Activated CD8-positive, alpha-beta memory T cell treated with anti-CD3 and anti-CD28 coated beads, Interleukin-2, amount 10 ng/mL, durations not matched to agents 7 days and 5 days (primary cell): Measurements from ENCODE around the gene CSMD2. TPM values are rescaled to one million over a fixed set of nuclear protein-coding genes. Genes with fewer than 3 reads are reported as not detected.

ENCODE experiments used
- ATAC-seq: fragments of 150-1000 bp; cut with Tn5 transposase; one replicate; pipeline ENCODE4 v1.10.0; 2021; ENCODE audit warnings: moderate library complexity
- CTCF ChIA-PET: fragments of 350-600 bp; sonication (Branson Sonifier 250); formaldehyde crosslinking; loops from one replicate; lab custom pipeline; 2021; ENCODE audit warnings: antibody characterized with exemption; lab: Charles Lee
- DNase-seq: peaks from one replicate; pipeline ENCODE4 v3.0.0-alpha.2; 2020
- H3K27ac Mint-ChIP-seq: one replicate; pipeline ENCODE4 v1.8.0; 2021; ENCODE audit warnings: mild to moderate bottlenecking, mixed read lengths
- H3K27me3 Mint-ChIP-seq: one replicate; pipeline ENCODE4 v1.8.0; 2021; ENCODE audit warnings: mixed read lengths
- H3K36me3 Mint-ChIP-seq: one replicate; pipeline ENCODE4 v1.8.0; 2021; ENCODE audit warnings: mild to moderate bottlenecking, mixed read lengths
- H3K4me1 Mint-ChIP-seq: one replicate; pipeline ENCODE4 v1.8.0; 2021; ENCODE audit warnings: mixed read lengths
- H3K4me3 Mint-ChIP-seq: one replicate; pipeline ENCODE4 v1.8.0; 2021; ENCODE audit warnings: mild to moderate bottlenecking, moderate library complexity, mixed read lengths
- H3K9me3 Mint-ChIP-seq: one replicate; pipeline ENCODE4 v1.8.0; 2022; ENCODE audit warnings: low read depth, mixed read lengths
- total RNA-seq, 2 experiments: library from RNA; stranded (reverse); gene quantifications; one replicate each; pipeline ENCODE4 v1.2.3, GENCODE V29; 2021

CSMD2 gene
- total RNA-seq, 2 experiments from 2014 or later: not detected

DNA sequence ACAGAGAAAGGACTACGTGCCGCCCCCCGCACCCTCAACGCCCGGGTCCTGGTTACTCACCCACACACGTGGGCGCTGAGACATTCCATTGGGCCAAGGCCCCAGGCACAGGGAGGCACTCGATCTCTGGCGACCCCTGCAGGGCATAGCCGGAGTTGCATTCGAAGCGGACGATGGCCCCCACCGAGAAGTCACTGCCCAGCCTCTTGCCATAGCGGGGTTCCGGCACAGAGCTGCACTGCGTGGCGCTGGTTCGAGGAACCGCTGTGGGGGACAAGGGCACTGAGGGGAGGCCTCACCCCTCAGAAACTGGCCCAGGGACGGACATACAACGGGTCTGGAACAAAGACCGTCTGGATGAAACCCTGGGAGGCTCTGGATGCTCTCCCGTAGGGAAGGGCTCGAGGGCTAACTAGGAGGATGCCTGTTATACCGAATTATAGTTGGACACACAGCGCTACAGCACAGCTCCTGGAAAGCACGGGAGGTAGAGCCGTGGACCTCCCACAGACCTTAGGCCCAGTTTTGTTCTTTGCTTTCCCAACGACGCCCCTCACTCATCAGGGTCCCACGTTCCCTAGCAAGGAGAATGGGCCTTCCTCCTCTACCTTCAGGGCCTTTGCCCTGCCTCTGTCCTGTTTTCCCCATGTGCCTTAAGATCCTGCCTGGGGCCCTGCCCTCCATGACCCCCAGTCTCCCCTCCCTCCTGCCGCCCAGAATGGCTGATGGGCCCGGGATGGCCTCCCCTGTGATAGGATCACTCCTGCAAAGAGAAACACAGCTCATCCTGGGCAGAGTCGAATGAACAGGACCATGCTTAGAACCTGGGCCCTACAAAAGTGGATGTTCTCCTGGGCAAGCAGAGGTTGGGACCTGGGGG is 539.8 kb downstream of the CSMD2 start:
- H3K27me3 Mint-ChIP-seq: peaks cover 26% of the 10 kb centered on the region
- DNase-seq: no peak

DNA sequence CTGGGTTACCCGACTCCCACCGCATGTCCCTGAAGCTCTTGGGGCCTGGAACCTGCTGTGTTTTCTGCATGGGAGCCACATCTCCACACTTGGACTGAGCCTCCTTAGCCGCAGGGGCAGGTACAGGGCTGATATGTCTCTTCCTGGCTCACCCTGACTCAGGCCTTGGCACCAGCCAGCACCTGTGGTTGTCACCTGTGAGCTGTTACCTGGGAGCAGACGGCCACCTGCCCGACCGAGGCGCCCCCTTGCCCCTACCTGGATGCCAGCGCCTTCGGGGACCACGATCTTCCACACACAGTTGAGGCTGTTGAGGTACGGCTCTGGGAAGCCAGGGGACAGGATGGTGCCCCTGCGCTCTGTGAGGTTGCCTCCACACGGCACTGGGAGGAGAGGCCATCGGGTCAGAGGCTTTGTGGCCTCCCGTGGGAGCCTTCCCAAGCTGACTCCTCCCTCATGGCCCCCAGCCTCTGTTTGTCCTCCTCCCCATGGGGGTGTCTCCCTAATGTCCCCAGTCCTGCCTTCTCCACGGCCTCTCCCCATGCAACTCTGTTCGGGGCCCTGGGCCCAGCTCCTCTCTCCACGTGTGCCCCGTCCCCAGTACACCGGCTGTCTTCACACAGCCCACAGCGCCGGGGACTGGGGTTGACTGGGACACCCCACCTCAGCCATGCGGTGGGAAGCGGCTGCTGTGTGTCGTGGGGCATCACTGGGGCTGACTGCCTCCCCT is 540.6 kb downstream of the CSMD2 start:
- Mint-ChIP-seq H3K27ac (no peak overlapping the region), H3K4me1 (no peaks in the 10 kb centered on the region), H3K9me3 (no peaks in the 10 kb centered on the region), H3K27me3 (peaks cover 27% of the 10 kb centered on the region), H3K4me3 (no peak overlapping the region), H3K36me3 (no peaks in the 10 kb centered on the region)
- no peak for DNase-seq
- CTCF ChIA-PET: interaction anchor here (1.4 kb wide), 1 partner anchor 9 kb away, joined by 6 read pairs; no protein-coding TSS in a partner anchor
- no peak for ATAC-seq

More for the DNA sequence above, 539.8 kb downstream of the CSMD2 start:
- Mint-ChIP-seq H3K9me3 (no peaks in the 10 kb centered on the region), H3K27ac (no peak overlapping the region), H3K36me3 (no peaks in the 10 kb centered on the region), H3K4me3 (no peak overlapping the region), H3K4me1 (no peaks in the 10 kb centered on the region)
- no peak for ATAC-seq
- CTCF ChIA-PET: interaction anchor here (0.8 kb wide), 1 partner anchor 9 kb away, joined by 3 read pairs; no protein-coding TSS in a partner anchor

DNA sequence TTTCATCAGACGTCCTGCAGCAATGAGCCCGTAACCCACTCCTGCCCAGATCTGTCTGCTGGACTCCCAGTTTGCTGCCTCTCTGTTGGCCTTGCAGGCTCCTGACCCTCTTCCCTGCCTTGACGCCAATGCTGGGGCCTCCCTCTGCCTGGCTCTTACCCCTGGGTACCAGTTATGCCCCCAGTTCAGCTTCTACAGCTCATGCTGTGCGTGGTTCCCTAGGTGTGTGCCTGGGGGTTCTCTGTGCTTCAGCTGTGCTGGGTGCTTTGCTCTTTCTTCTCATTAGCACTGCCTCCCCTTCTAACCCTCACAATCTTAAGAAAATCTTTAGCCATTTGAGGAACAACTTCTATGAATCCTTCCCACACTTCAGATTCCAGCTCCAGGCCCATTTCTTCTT is 541.2 kb downstream of the CSMD2 start:
- CTCF ChIA-PET: interaction anchor here (1.4 kb wide), 1 partner anchor 9 kb away, joined by 6 read pairs; no protein-coding TSS in a partner anchor
- Mint-ChIP-seq H3K36me3 (no peaks in the 10 kb centered on the region), H3K9me3 (no peaks in the 10 kb centered on the region), H3K27ac (no peak overlapping the region), H3K4me1 (no peaks in the 10 kb centered on the region), H3K4me3 (no peak overlapping the region), H3K27me3 (peaks cover 29% of the 10 kb centered on the region)
- DNase-seq (no peak), ATAC-seq (no peak)

DNA sequence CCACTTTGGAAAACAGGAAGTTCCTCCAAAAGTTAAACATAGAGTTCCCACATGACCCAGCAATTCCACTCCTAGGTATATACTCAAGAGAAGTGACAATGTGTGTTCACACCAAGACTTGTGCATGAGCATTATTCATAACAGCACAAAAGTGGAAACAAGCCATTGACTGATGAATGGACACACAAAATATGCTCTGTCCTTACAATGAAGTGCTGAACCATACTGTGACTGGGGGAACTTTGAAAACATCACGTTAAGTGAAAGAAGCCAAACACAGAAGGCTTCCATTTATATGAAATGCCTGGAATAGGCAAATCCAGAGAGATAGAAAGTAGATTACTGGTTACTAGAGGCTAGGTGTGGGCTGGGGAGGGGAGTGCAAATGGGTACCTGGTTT is 542.3 kb downstream of the CSMD2 start:
- no peak for DNase-seq
- H3K27ac Mint-ChIP-seq: no peak overlapping the region
- no peaks in the 10 kb centered on the region for H3K9me3 Mint-ChIP-seq
- H3K4me1 Mint-ChIP-seq: no peaks in the 10 kb centered on the region
- H3K27me3 Mint-ChIP-seq: peaks cover 28% of the 10 kb centered on the region
- H3K4me3 Mint-ChIP-seq: no peak overlapping the region
- no peak for ATAC-seq
- CTCF ChIA-PET: no interaction called here
- no peaks in the 10 kb centered on the region for H3K36me3 Mint-ChIP-seq

DNA sequence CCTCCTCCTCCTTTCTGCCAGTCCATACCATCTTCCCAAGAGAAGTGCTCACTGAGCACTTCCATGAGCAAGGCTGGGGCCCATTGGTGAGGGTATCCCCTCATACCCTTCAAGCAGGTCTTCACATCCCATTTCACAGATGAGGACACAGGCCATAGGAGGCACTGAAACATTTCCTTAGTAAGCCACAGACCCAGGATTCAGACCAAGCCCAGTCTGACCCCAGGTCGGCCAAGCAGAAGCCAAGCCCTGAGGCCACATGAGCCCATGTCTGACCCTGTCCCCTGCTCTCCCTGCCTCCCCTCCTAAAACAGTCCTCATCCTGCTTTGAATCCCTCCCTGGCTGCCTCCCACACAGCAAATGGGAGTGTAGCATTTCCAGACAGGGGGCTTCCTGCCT is 546.4 kb downstream of the CSMD2 start:
- Mint-ChIP-seq H3K4me1 (peaks cover 3% of the 10 kb centered on the region), H3K36me3 (no peaks in the 10 kb centered on the region), H3K27ac (no peak overlapping the region), H3K9me3 (no peaks in the 10 kb centered on the region), H3K27me3 (peaks cover 28% of the 10 kb centered on the region), H3K4me3 (no peak overlapping the region)
- ATAC-seq (no peak), DNase-seq (no peak)
- CTCF ChIA-PET: no interaction called here

DNA sequence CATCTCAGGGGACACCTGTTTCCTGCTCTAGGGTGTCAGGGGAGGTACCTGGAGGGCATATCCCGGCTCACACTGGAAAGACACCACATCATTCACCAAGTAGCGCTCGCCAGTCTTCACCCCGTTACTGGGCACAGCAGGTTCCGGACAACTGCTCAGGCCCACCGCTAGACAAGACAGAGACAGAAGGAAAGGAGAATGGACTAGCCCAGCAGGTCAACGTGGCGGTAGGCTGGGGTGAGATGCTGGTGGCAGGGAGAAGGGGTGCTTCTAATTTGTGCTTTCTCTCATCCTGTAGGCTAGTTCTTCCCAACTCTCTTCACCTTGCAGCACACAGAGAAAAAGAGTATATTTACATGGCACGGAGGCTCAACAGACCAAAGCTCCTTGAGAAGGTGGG is 547.6 kb downstream of the CSMD2 start:
- peaks cover 3% of the 10 kb centered on the region for H3K4me1 Mint-ChIP-seq
- CTCF ChIA-PET: interaction anchor here (0.7 kb wide), 1 partner anchor 16 kb away, joined by 3 read pairs; no protein-coding TSS in a partner anchor

DNA sequence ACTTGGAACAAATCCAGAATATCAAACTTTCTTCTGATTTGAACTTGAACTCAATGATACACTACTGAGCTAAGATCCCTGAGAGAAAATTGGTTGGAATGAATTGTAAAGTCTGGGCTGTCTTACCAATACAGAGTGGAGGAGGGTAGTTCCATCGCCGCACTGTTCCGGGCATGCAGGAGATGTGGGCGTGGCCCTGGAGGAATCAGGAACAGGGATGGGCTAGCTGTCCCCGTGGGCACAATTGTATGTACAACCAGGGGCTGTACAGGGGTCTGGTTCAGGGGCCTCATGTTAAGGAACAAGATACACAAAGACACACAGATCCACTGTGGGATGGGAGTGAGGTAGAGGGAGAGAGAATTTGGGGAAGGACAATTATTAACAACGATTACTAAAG is 548.2 kb downstream of the CSMD2 start:
- ATAC-seq (no peak), DNase-seq (no peak)
- peaks cover 35% of the 10 kb centered on the region for H3K27me3 Mint-ChIP-seq
- no peaks in the 10 kb centered on the region for H3K36me3 Mint-ChIP-seq
- H3K4me3 Mint-ChIP-seq: no peak overlapping the region
- no peak overlapping the region for H3K27ac Mint-ChIP-seq
- H3K4me1 Mint-ChIP-seq: peaks cover 3% of the 10 kb centered on the region
- no peaks in the 10 kb centered on the region for H3K9me3 Mint-ChIP-seq
- CTCF ChIA-PET: interaction anchor here (2.6 kb wide), 1 partner anchor 16 kb away, joined by 10 read pairs; no protein-coding TSS in a partner anchor

More for the DNA sequence above, 547.6 kb downstream of the CSMD2 start:
- Mint-ChIP-seq H3K27me3 (peaks cover 35% of the 10 kb centered on the region), H3K36me3 (no peaks in the 10 kb centered on the region), H3K27ac (no peak overlapping the region), H3K9me3 (no peaks in the 10 kb centered on the region), H3K4me3 (no peak overlapping the region)
- no peak for DNase-seq
- no peak for ATAC-seq

DNA sequence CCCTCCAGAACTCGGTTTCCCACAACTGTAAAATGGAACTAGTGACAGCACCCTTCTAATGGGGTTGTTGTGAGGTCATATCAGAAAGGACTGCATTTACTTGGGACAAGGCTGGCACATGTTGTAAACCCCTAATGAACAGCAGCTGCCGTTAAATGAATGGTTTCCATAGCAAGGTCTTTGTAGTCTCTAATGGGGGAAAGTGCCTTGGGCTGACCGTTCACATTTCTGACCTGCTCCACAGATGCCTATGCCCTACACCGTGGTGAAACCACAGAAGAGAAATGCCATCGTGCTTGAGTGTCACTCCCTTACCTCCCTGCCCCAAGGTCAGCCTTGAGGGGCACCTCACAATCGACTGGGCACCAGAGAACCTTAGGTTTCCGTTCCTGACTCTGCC is 549.5 kb downstream of the CSMD2 start:
- H3K27ac Mint-ChIP-seq: no peak overlapping the region
- peaks cover 3% of the 10 kb centered on the region for H3K4me1 Mint-ChIP-seq
- ATAC-seq (no peak), DNase-seq (no peak)
- H3K4me3 Mint-ChIP-seq: no peak overlapping the region
- H3K9me3 Mint-ChIP-seq: no peaks in the 10 kb centered on the region
- CTCF ChIA-PET: interaction anchor here (2.6 kb wide), 1 partner anchor 17 kb away, joined by 10 read pairs; no protein-coding TSS in a partner anchor
- H3K27me3 Mint-ChIP-seq: peaks cover 29% of the 10 kb centered on the region
- no peaks in the 10 kb centered on the region for H3K36me3 Mint-ChIP-seq

DNA sequence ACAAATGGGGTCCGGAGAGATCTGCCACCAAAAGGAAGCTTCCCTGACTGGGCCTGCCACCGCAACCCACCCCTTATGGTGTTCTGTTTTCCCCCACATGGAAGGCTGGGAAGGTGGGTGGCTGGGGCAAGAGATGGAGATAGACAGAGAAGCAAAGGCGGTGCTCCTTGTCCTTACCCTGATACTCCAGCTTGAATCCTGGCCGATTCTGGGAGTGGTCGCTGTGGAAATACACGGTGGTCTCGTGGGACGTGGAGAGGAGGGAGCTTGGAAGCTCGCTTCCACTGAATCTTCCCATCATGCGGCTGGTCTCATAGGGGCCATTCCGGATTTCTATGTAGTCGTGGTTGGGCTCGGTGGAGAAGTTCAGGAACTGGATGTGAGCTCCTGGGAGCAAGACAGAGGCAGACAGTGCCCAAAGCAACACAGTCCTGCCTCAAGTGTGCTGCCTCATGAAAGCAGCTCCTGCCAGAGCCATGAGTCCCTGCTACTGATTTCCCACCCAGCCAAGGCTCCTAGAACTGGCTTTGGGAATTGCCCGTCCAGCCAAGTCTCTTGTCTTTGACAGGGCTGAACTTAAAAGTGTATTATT is 554.1 kb downstream of the CSMD2 start:
- ATAC-seq (no peak), DNase-seq (no peak)
- CTCF ChIA-PET: interaction anchor here (1.1 to 2.3 kb wide), 3 partner anchors 12 to 36 kb away, joined by 3 to 6 read pairs (median 3); no protein-coding TSS in a partner anchor
- H3K36me3 Mint-ChIP-seq: no peaks in the 10 kb centered on the region
- H3K27me3 Mint-ChIP-seq: peaks cover 11% of the 10 kb centered on the region
- H3K4me1 Mint-ChIP-seq: peaks cover 2% of the 10 kb centered on the region
- no peak overlapping the region for H3K4me3 Mint-ChIP-seq
- no peak overlapping the region for H3K27ac Mint-ChIP-seq
- H3K9me3 Mint-ChIP-seq: no peaks in the 10 kb centered on the region

DNA sequence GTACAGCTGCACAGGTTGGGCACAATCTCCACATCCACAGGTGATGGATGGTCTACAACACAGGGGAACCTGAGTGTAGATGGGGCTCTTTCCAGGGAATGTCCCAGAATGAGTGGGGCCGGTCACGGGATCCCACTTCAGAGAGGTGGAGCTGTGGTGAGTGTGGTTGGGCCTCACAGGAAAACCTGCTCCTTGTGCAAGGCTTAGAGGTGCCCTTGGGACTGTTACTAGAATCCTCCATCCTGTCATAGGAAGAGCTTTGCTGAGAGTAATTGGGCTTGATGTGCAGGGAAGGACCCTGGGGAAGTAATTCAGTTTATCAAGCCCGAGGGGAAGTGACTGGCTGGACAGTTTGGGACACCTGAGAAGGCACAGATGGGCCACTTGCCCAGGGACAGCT is 554.6 kb downstream of the CSMD2 start:
- H3K4me1 Mint-ChIP-seq: no peaks in the 10 kb centered on the region
- no peak overlapping the region for H3K4me3 Mint-ChIP-seq
- H3K27me3 Mint-ChIP-seq: peaks cover 11% of the 10 kb centered on the region
- H3K27ac Mint-ChIP-seq: no peak overlapping the region
- DNase-seq: no peak
- H3K36me3 Mint-ChIP-seq: no peaks in the 10 kb centered on the region
- CTCF ChIA-PET: interaction anchor here (0.7 to 2.0 kb wide), 4 partner anchors 23 to 159 kb away, joined by 3 to 8 read pairs (median 3); no protein-coding TSS in a partner anchor
- no peak for ATAC-seq
- H3K9me3 Mint-ChIP-seq: no peaks in the 10 kb centered on the region

DNA sequence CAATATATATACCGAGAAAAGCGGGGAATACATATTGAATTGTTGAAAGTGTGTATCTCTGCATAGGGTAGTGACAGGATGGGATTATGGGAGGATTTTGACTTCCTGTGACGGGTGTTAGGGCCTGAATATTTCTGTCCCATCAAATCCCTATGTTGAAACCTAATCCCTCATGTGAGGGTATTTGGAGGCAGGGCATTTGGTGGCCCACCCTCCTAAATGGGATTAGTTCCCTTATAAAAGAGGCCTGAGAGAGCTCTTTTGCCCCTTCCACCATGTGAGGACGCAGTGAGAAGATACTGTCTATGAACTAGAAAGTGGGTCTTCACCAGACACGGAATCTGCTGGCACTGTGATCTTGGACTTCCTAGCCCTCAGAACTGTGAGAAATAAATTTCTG is 555.3 kb downstream of the CSMD2 start:
- H3K36me3 Mint-ChIP-seq: no peaks in the 10 kb centered on the region
- DNase-seq: no peak
- no peak overlapping the region for H3K4me3 Mint-ChIP-seq
- no peaks in the 10 kb centered on the region for H3K4me1 Mint-ChIP-seq
- no peak overlapping the region for H3K27ac Mint-ChIP-seq
- H3K27me3 Mint-ChIP-seq: peaks cover 9% of the 10 kb centered on the region
- no peak for ATAC-seq
- CTCF ChIA-PET: interaction anchor here (1.5 to 2.0 kb wide), 2 partner anchors 24 to 37 kb away, joined by 3 to 8 read pairs; no protein-coding TSS in a partner anchor
- H3K9me3 Mint-ChIP-seq: no peaks in the 10 kb centered on the region

DNA sequence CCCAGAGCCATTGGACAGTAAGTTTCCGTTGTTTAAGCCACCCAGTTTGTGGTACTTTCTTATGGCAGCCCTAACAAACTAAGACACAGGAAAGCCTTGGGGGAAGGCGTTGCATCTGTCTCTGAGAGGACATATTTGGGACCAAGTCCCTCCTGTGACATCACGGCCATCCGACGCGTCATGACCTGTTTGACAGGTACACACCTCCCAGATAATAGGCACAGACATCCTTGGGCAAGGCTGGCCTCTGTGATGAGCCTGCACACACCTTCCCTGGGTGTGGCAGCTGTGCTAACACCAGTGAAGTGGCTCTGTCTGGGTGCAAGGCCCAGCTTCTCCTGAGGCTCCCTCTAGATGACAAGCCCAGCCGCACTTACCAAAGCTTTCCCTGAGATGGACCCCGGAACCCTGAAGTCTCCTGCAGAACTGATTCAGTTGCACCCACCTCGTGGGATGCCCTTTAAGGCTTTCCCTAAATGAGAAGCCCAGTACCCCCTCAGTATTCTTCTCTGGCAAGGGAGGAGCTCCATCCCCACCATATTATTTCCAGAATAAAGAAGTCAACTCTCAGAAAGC is 556.1 kb downstream of the CSMD2 start:
- Mint-ChIP-seq H3K4me3 (no peak overlapping the region), H3K36me3 (no peaks in the 10 kb centered on the region), H3K9me3 (no peaks in the 10 kb centered on the region), H3K27me3 (peaks cover 9% of the 10 kb centered on the region), H3K4me1 (no peaks in the 10 kb centered on the region), H3K27ac (no peak overlapping the region)
- ATAC-seq: no peak
- CTCF ChIA-PET: interaction anchor here (2.0 kb wide), 1 partner anchor 25 kb away, joined by 8 read pairs; no protein-coding TSS in a partner anchor
- no peak for DNase-seq
